UCSD-AML1 (cell line): ENCODE results near the gene PLBD2.
"Not testable (repeated sequence)": the region's sequence is repeated elsewhere in the genome, so short reads cannot be mapped to it uniquely, and the experiment has no call there.

ENCODE experiments used
- DNase-seq: peaks from one replicate; lab custom pipeline; 2025; ENCODE audit not compliant: unreplicated experiment; lab: John Stamatoyannopoulos, UW

Gene PLBD2

DNA sequence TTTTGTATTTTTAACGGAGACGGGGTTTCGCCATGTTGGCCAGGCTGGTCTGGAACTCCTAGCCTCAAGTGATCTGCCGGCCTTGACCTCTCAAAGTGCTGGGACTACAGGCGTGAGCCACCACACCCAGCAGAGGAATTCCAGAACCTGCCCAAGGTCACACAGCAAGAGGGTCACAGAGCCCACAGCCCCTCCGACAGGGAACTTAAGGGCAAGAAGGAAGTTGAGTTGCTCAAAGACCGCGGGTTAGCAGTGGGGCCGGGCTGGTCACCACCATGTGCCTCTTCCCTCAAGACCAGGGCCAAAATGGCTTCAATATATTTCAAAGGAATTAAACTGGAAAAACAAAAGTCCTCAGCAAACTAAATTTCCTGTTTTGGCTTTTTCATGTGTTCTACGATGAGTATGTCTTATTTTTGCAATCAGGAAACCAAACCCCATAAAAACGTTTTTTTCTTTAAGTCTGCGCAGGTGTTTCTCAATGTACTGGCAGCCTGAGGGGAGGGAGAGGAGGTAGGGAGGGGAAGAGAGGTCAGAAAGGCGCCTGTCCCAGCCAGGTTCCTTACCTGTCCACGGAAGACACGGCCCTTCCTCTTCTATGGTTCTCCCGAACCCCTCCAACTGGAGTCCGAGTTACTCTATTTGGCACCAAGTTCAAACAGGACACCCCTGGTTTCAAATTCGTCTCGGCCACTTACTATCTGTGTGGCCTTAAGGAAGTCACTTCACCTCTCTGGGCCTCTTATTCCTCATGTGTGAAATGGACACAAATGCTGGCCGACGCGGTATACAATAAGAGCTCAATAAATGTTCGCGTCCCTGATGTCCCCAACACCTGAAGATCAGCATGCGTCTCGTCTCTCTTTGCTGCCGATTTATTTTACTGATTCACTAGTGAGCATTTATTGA lies 24.3 kb upstream of the PLBD2 start:
- peak; percentile 22 for DNase-seq

DNA sequence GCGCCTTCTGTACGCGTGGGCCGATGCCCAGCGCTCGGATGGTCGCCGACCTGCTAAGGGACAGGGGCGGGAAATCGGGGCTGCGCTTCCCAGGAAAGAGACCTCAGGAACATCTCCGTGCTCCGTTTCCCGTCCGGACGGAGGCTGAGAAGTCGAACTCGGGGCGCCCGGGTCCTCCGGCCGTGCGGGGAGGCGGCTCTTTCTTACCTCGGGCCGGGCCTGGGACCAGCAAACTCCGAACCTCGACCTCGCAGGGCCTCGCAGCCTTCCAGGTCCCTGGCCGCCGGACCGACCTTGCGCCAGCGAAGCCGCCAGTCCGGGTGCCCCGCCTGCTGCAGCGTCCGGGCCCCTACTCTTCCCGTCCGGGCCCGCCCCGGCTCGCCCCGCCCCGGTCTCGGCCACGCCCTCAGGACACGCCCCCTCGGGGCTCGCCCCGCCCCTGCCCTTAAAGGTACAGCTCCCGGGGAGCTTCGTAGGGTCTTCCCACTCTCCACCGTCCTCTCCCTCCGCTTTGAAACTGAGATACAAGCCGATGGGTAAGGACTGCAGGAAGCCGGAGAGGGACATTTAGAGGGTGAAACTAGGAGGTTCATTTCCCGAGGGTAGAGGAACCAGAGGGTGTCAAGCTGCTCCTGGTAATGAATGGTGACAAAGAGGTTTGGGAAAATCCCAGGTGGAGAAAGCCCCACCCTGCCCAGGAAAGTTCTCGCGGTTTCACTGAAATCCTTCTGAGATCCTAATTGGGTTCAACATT lies 23.4 kb upstream of the PLBD2 start, which contains the start of gene SLC8B1:
SLC8B1 (minus strand) TSS at position 324 of the 754 bp plus-strand sequence. CDS start 2,231 bp downstream, outside the sequence.
- DNase-seq, result peak; percentile 88

GRCh38 chr12:113339540-113339939 lies 18.8 kb upstream of the PLBD2 start:
- no peak for DNase-seq

GRCh38 chr12:113340061-113340460 lies 18.3 kb upstream of the PLBD2 start:
- no peak for DNase-seq

GRCh38 chr12:113341535-113341934 lies 16.9 kb upstream of the PLBD2 start:
- DNase-seq, result no peak

DNA sequence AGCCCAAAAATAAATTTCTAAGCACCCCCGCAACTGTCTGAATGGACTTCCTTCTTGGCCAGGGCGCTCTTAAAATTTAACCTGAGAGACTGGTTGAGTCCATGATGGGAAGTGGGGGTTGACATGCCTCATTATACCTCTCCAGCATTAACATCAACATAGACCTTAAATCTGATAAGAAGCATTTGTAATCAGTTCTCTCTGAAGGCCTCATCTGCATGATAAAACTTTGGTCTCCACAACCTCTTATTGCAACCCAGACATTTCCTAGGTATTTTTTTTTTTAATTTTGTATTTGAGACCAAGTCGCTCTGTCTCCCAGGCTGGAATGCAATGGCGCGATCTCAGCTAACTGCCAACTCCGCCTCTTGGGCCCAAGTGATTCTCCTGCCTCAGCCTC lies 13.1 kb upstream of the PLBD2 start:
- DNase-seq, result no peak

- no peak for DNase-seq
These were observed 12.0 kb upstream of the PLBD2 start for GRCh38 chr12:113346353-113346752.

- no peak for DNase-seq
These were observed 11.3 kb upstream of the PLBD2 start for GRCh38 chr12:113347107-113347506.

DNA sequence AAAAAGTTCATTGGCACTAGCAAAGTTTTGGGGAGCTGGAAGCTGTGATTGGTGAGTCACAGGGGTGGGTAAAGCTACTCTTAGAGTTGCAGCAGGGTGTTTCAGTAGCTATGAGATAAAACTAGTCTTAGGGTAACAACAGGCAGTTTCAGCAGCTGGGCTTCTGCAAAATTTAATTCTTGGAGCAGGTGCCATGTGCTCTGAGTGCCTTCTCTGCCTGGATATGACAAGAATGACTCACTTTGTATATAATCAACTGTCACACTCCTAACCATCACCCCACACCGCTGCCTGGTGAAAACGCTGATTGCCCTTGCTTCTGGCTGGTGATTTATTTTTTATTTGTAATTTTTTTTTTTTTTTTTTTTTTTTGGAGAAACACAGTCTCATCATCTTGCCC lies 10.5 kb upstream of the PLBD2 start:
- DNase-seq, result no peak

DNA sequence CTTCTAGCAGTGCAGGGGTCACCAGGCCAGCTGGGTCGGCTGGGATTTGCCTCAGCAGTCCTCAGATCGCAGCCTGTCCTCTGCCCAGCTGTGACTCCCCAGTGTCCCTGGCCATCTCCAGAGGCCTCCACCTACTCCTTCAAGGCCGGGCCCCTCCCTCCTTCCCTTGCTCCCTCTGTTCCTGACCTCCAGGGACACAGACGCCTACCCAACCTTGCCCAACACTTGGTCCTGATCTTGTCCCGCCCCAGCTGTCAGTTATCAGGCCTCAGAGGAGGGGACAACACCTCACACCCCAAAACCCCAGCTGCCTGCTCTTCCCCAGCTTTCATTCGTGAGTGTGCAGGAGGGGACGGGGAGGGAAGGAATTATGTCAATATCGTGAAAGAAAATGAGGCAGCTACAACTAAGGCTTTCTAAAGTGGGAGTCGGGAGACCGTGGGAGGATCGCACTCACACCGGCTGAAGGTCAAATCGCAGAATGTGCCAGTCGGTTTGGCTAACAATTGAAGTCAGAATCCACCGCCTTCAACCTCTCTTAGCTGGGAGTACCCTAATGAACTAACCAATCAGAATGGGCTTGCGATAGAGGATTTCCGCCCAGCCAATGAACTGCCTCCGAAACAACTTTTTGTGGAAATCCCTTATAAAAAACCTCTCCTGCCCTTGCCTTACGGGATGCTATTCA lies 9.4 kb upstream of the PLBD2 start:
- no peak for DNase-seq

GRCh38 chr12:113351089-113351488 lies 7.3 kb upstream of the PLBD2 start:
- no peak for DNase-seq

DNA sequence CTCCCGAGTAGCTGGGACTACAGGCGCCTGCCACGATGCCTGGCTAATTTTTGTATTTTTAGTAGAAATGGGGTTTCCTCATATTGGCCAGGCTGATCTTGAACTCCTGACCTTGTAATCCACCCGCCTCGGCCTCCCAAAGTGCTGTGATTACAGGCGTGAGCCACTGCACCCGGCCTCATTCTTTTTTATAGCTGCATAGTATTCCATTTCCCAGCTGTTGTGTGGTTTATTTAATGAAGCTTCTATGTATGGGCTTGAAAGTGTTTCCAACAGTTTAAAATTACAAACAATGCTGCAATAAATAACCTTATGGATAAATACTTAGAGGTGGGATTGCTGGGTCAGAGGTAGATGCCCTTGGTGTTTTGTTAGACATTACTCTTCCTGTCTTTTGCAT lies 4.2 kb upstream of the PLBD2 start:
- DNase-seq, result not testable (repeated sequence)

GRCh38 chr12:113359133-113359938 lies 949 bp downstream of the PLBD2 start:
- DNase-seq, result no peak

DNA sequence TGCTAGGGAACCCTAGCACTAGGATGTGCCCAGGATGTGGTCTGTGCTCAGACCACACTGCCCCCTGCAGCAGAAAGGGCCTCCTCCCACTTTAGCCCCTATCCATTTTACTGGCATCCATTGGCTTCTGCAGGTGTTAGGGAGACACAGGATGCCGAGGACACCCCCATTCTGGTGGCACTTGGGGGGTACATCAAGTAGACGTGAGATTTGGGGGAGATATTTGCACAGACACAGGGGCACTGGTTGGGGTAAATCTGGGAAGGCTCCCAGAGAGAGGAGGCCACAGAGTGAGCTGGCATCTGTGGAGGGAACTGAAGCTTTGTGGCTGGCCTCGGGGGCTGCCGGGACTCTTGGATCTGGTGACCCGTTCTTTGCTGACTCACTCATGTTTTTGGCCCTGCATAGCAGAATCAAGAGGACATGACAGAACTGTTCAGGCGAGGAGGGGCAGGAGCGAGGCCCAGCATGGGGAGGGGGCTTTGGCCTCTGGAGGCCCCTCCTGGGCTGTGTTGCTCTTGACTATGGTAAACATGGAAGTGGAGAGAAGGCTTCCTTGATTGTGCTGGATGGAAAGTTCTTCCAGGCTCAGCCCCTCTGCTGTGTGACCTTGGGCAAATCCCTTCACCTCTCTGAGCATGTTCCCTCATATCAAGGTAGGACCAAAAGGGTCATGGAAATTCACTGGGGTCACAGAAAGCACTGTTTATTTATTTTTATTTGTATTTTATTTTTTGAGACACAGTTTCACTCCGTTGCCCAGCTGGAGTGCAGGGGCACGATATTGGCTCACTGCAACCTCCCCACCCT lies 1.8 kb downstream of the PLBD2 start:
- no peak for DNase-seq

GRCh38 chr12:113361574-113362370 lies 3.4 kb downstream of the PLBD2 start:
- DNase-seq, result no peak

DNA sequence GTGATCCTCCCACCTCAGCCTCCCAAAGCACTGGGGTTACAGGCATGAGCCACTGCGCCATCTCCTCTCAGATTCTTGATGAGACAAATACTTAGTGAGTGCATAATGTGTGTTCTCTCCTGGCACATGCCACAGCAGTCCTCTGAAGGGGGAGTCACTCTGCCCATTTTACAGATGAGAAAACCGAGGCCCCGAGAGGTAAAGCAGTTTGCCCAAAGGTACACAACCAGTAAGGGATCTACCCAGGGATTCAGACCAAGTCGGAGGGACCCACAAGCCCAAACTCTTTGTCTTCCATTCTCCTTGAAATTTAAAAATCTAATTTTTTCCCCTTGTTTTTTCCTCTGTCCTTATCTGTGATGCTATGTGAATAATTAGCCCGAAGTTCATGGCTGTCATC lies 6.3 kb downstream of the PLBD2 start:
- no peak for DNase-seq

- DNase-seq, result no peak
These were observed 7.4 kb downstream of the PLBD2 start for GRCh38 chr12:113365639-113366395.

GRCh38 chr12:113366827-113367226 lies 8.4 kb downstream of the PLBD2 start:
- DNase-seq, result no peak
